HEK293 (cell line): ENCODE data around the gene HMG20A.

ENCODE experiments used
- CTCF ChIA-PET: fragments of 350-600 bp; formaldehyde crosslinking; extraction: SDS; loops from one replicate; lab custom pipeline; 2021; ENCODE audit warnings: antibody characterized with exemption; lab: Yijun Ruan, JAX
- POLR2A ChIA-PET: fragments of 300-600 bp; formaldehyde crosslinking; extraction: SDS; loops from one replicate; lab custom pipeline; 2020; ENCODE audit warnings: antibody characterized with exemption, inconsistent platforms; lab: Yijun Ruan, JAX
- H3K27ac ChIP-seq: fragments of 200-500 bp; sonication (Bioruptor generic); 2 replicates; pipeline ENCODE4 v1.5.1; 2014; ENCODE audit warnings: low read depth, low read length, control low read depth, inconsistent platforms; ENCODE audit errors: extremely low read depth
- H3K36me3 ChIP-seq, 2 experiments: fragments of 200-500 bp in 1 of 2; sonication (Bioruptor generic) in 1 of 2; 1 replicate in 1 of 2; 2 replicates in 1 of 2; pipeline ENCODE4 v1.5.1; 2014 to 2017; ENCODE audit warnings: inconsistent platforms in 2 of 2, low read length in 2 of 2; ENCODE audit not compliant: control insufficient read depth in 2 of 2, insufficient read depth in 1 of 2
- H3K4me1 ChIP-seq: fragments of 200-500 bp; sonication (Bioruptor generic); 2 replicates; pipeline ENCODE4 v1.5.1; 2014; ENCODE audit warnings: mild to moderate bottlenecking, low read length, inconsistent platforms; ENCODE audit not compliant: control insufficient read depth, insufficient read depth
- H3K4me3 ChIP-seq: 2 replicates; pipeline ENCODE4 v1.5.1; 2011; ENCODE audit warnings: low read depth, mild to moderate bottlenecking, control low read depth, low read length, moderate library complexity
- H3K9me3 ChIP-seq: fragments of 200-500 bp; sonication (Bioruptor generic); 2 replicates; pipeline ENCODE4 v1.5.1; 2014; ENCODE audit warnings: low read depth, low read length, inconsistent platforms; ENCODE audit not compliant: control insufficient read depth, insufficient read depth
- GLIS1 ChIP-seq: fragments of 450-650 bp; formaldehyde crosslinking; IDR thresholded peaks from 2 replicates; pipeline ENCODE4 v1.5.1; 2016; ENCODE audit warnings: missing biosample characterization, missing genetic modification characterization
- MYNN ChIP-seq: fragments of 450-650 bp; formaldehyde crosslinking; IDR thresholded peaks from 2 replicates; pipeline ENCODE4 v1.5.1; 2016; ENCODE audit warnings: missing biosample characterization, missing genetic modification characterization, borderline replicate concordance
- PRDM6 ChIP-seq: fragments of 450-650 bp; formaldehyde crosslinking; IDR thresholded peaks from 2 replicates; pipeline ENCODE4 v1.5.1; 2017; ENCODE audit warnings: missing biosample characterization, missing genetic modification characterization
- SP7 ChIP-seq: fragments of 450-650 bp; formaldehyde crosslinking; IDR thresholded peaks from 2 replicates; pipeline ENCODE4 v1.5.1; 2016; ENCODE audit warnings: missing biosample characterization, missing genetic modification characterization
- TSHZ1 ChIP-seq: fragments of 450-650 bp; formaldehyde crosslinking; IDR thresholded peaks from 2 replicates; pipeline ENCODE4 v1.5.1; 2016; ENCODE audit warnings: missing biosample characterization, missing genetic modification characterization, borderline replicate concordance
- WT1 ChIP-seq: fragments of 450-650 bp; formaldehyde crosslinking; IDR thresholded peaks from 2 replicates; pipeline ENCODE4 v1.5.1; 2016; ENCODE audit warnings: missing biosample characterization, missing genetic modification characterization
- YY1 ChIP-seq: fragments of 450-650 bp; formaldehyde crosslinking; IDR thresholded peaks from 2 replicates; pipeline ENCODE4 v1.5.1; 2018; ENCODE audit warnings: missing biosample characterization, missing genetic modification characterization
- ZBTB1 ChIP-seq: fragments of 450-650 bp; formaldehyde crosslinking; IDR thresholded peaks from 2 replicates; pipeline ENCODE4 v1.5.1; 2016; ENCODE audit warnings: missing biosample characterization, missing genetic modification characterization
- ZEB2 ChIP-seq: fragments of 450-650 bp; formaldehyde crosslinking; IDR thresholded peaks from 2 replicates; pipeline ENCODE4 v1.5.1; 2016; ENCODE audit warnings: missing biosample characterization, missing genetic modification characterization
- ZNF155 ChIP-seq: fragments of 450-650 bp; formaldehyde crosslinking; IDR thresholded peaks from 2 replicates; pipeline ENCODE4 v1.5.1; 2016; ENCODE audit warnings: missing biosample characterization, missing genetic modification characterization
- ZNF174 ChIP-seq: fragments of 450-650 bp; formaldehyde crosslinking; IDR thresholded peaks from 2 replicates; pipeline ENCODE4 v1.5.0; 2017; ENCODE audit warnings: missing biosample characterization, mild to moderate bottlenecking, missing genetic modification characterization
- ZNF223 ChIP-seq: fragments of 450-650 bp; formaldehyde crosslinking; IDR thresholded peaks from 2 replicates; pipeline ENCODE4 v1.5.1; 2016; ENCODE audit warnings: missing biosample characterization, missing genetic modification characterization
- ZNF280C ChIP-seq: fragments of 450-650 bp; formaldehyde crosslinking; IDR thresholded peaks from 2 replicates; pipeline ENCODE4 v1.5.1; 2016; ENCODE audit warnings: missing biosample characterization, missing genetic modification characterization
- ZNF335 ChIP-seq: fragments of 450-650 bp; formaldehyde crosslinking; conservative IDR thresholded peaks from 2 replicates; pipeline ENCODE4 v1.5.1; 2016; ENCODE audit warnings: missing biosample characterization, missing genetic modification characterization
- ZNF341 ChIP-seq: fragments of 450-650 bp; formaldehyde crosslinking; IDR thresholded peaks from 2 replicates; pipeline ENCODE4; 2016; ENCODE audit warnings: low read depth, missing biosample characterization, missing genetic modification characterization
- ZNF488 ChIP-seq: fragments of 450-650 bp; formaldehyde crosslinking; IDR thresholded peaks from 2 replicates; pipeline ENCODE4 v1.5.1; 2016; ENCODE audit warnings: missing biosample characterization, missing genetic modification characterization
- ZNF529 ChIP-seq: fragments of 450-650 bp; formaldehyde crosslinking; IDR thresholded peaks from 2 replicates; pipeline ENCODE4 v1.5.1; 2017; ENCODE audit warnings: missing genetic modification characterization, missing biosample characterization; ENCODE audit not compliant: insufficient replicate concordance
- ZNF555 ChIP-seq: fragments of 450-650 bp; formaldehyde crosslinking; conservative IDR thresholded peaks from 2 replicates; pipeline ENCODE4 v1.5.1; 2017; ENCODE audit warnings: missing biosample characterization, mild to moderate bottlenecking, missing genetic modification characterization, inconsistent platforms
- ZNF585B ChIP-seq: fragments of 450-650 bp; formaldehyde crosslinking; IDR thresholded peaks from 2 replicates; pipeline ENCODE4 v1.5.1; 2016; ENCODE audit warnings: missing biosample characterization, missing genetic modification characterization
- ZNF624 ChIP-seq: fragments of 450-650 bp; formaldehyde crosslinking; IDR thresholded peaks from 2 replicates; pipeline ENCODE4 v1.5.1; 2017; ENCODE audit warnings: missing biosample characterization, missing genetic modification characterization
- ZNF626 ChIP-seq: fragments of 450-650 bp; sonication (Bioruptor Pico); formaldehyde crosslinking; IDR thresholded peaks from 2 replicates; pipeline ENCODE4 v1.5.1; 2018; ENCODE audit warnings: missing biosample characterization, missing genetic modification characterization, inconsistent platforms
- ZNF701 ChIP-seq: fragments of 450-650 bp; formaldehyde crosslinking; IDR thresholded peaks from 2 replicates; pipeline ENCODE4 v1.5.1; 2016; ENCODE audit warnings: missing biosample characterization, missing genetic modification characterization
- ZNF776 ChIP-seq: fragments of 450-650 bp; formaldehyde crosslinking; IDR thresholded peaks from 2 replicates; pipeline ENCODE4 v1.5.0; 2017; ENCODE audit warnings: missing biosample characterization, missing genetic modification characterization, borderline replicate concordance
- TF ChIP-seq, protein P1 (sequence below): fragments of 450-650 bp; formaldehyde crosslinking; IDR thresholded peaks from 2 replicates; pipeline ENCODE4 v1.5.1; 2016; ENCODE audit warnings: missing biosample characterization, missing genetic modification characterization

Gene HMG20A

GRCh38 chr15:77371850-77372563 lies 48.7 kb upstream of the HMG20A start:
- Histone ChIP-seq H3K36me3 (no peaks in the 10 kb centered on the region), H3K4me3 (no peak overlapping the region), H3K27ac (no peak overlapping the region), H3K9me3 (no peaks in the 10 kb centered on the region), H3K4me1 (peaks cover 6% of the 10 kb centered on the region; the same call in 1 of the 2 replicates)
- POLR2A ChIA-PET = no interaction called here
- CTCF ChIA-PET = no interaction called here
- TF ChIP-seq ZNF776 (tag by site-specific recombination) (no peak), GLIS1 (no peak), ZNF223 (tag by site-specific recombination) (no peak), ZNF155 (no peak), ZBTB1 (no peak), PRDM6 (tag by site-specific recombination) (no peak), ZNF488 (no peak)
- TF ChIP-seq, protein P1, sequence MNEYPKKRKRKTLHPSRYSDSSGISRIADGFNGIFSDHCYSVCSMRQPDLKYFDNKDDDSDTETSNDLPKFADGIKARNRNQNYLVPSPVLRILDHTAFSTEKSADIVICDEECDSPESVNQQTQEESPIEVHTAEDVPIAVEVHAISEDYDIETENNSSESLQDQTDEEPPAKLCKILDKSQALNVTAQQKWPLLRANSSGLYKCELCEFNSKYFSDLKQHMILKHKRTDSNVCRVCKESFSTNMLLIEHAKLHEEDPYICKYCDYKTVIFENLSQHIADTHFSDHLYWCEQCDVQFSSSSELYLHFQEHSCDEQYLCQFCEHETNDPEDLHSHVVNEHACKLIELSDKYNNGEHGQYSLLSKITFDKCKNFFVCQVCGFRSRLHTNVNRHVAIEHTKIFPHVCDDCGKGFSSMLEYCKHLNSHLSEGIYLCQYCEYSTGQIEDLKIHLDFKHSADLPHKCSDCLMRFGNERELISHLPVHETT (tag by site-specific recombination) = no peak

GRCh38 chr15:77373441-77373840 lies 47.2 kb upstream of the HMG20A start:
- Histone ChIP-seq H3K27ac (no peak overlapping the region), H3K4me1 (peaks cover 1% of the 10 kb centered on the region; the same call in 1 of the 2 replicates), H3K9me3 (no peaks in the 10 kb centered on the region), H3K4me3 (no peak overlapping the region), H3K36me3 (no peaks in the 10 kb centered on the region)
- no peak for TF ChIP-seq ZNF529
- no peak for TF ChIP-seq ZNF341 (tag by site-specific recombination)
- TF ChIP-seq ZNF626 = no peak
- no peak for TF ChIP-seq TSHZ1 (tag by site-specific recombination)
- TF ChIP-seq ZEB2 (tag by site-specific recombination) = no peak
- TF ChIP-seq ZNF701 (tag by site-specific recombination) = no peak
- TF ChIP-seq MYNN = no peak
- no peak for TF ChIP-seq YY1 (tag by site-specific recombination)
- no peak for TF ChIP-seq ZNF335 (tag by site-specific recombination)
- no peak for TF ChIP-seq ZNF280C
- no peak for TF ChIP-seq ZNF585B
- TF ChIP-seq ZNF174 = no peak
- no peak for TF ChIP-seq ZNF624 (tag by site-specific recombination)
- TF ChIP-seq ZNF555 (tag by site-specific recombination) = no peak
- no peak for TF ChIP-seq WT1
- no peak for TF ChIP-seq SP7 (tag by site-specific recombination)
- POLR2A ChIA-PET = no interaction called here
- CTCF ChIA-PET = no interaction called here
